ENCODE results near the gene RING1. TPM values are rescaled to one million over a fixed set of nuclear protein-coding genes. Genes with fewer than 3 reads are reported as not detected.
A peak's percentile ranks its signal among the peaks of the same experiment; 100 is the strongest.

Gene RING1
- total and polyA plus RNA-seq, 10 of the 15 experiments (the other 5 are each of a cell fraction or from before 2014, with no cell fraction given): 2.0 to 27.2 (median 15.8) TPM

DNA sequence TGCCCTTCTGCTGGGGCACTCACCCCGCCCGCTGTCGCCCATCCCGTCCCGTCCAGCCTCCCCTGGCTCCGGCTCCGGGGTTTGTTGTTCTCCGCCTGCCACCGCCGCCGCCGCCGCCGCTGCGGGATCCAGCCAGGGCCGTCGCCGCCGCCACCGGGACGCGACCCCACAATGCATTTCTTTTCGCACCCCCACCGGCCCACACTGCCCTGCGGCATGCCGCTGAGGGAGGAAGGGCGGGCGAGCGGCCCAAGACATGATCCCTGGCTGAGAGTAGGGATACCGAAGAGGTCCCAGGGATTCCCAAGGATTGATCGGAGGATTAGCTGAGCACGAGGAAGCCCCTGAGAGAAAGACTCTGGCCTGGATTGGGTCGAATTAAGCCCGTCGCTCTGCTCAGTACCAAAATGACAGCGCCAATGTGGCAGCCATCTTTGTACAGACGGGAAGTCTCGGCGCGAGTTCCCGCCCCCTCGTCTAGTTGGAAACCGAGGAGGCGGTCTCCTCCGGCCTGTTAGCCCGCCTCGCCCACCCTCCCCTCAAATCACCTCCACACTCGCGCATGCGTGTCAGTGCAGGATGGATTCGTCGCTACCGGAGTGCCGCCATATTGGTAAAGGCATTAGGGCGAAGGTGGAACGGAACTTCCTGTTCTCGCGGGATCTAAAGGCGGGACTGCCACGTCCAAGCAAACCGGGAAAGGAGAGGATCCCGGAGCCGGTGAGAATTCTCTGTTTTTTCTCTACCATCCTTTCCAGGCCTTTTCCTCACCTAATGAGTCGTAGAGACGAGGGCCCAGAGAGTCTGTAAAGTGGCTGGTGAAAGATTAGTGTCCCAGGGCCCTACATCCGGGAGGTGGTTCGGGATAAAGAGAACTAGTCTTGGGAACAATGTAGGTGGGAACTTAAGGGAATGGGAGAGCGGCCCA, 7.8 kb upstream of the RING1 start, which contains the start of the genes RXRB and SLC39A7 (continued):
- peak; percentile 26 for TF ChIP-seq MAX (IDR thresholded peaks at IDR 0.05; ENCODE audit: low read depth, low read length)
- no peak for TF ChIP-seq RAD51 (IDR thresholded peaks at IDR 0.05)
- no peak for TF ChIP-seq ZSCAN29 (IDR thresholded peaks at IDR 0.05)
- no peak for TF ChIP-seq ATF2 (IDR thresholded peaks at IDR 0.05; ENCODE audit: low read length)
- TF ChIP-seq LARP7 (IDR thresholded peaks at IDR 0.05): peak; percentile 74; the same call in 1 of the 2 replicates
- TF ChIP-seq IRF5 (IDR thresholded peaks at IDR 0.05; ENCODE audit: borderline replicate concordance): peak; percentile 85
- TF ChIP-seq, protein P1, sequence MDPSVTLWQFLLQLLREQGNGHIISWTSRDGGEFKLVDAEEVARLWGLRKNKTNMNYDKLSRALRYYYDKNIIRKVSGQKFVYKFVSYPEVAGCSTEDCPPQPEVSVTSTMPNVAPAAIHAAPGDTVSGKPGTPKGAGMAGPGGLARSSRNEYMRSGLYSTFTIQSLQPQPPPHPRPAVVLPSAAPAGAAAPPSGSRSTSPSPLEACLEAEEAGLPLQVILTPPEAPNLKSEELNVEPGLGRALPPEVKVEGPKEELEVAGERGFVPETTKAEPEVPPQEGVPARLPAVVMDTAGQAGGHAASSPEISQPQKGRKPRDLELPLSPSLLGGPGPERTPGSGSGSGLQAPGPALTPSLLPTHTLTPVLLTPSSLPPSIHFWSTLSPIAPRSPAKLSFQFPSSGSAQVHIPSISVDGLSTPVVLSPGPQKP (IDR thresholded peaks at IDR 0.05; ENCODE audit: low read depth, low read length): peak; percentile 70; the same call in 1 of the 2 replicates
- no peak for TF ChIP-seq FOXM1 (IDR thresholded peaks at IDR 0.05; ENCODE audit: low read depth, low read length)
- no peak for TF ChIP-seq CBX5 (IDR thresholded peaks at IDR 0.05; ENCODE audit: low read depth)
- peak; percentile 89 for TF ChIP-seq POLR2AphosphoS2 (IDR thresholded peaks at IDR 0.05; ENCODE audit: low read depth, low read length)
- TF ChIP-seq PRDM15 (CRISPR knock-in tag; IDR thresholded peaks at IDR 0.05): no peak
- peak; percentile 25; the same call in 1 of the 2 replicates for TF ChIP-seq MTA2 (IDR thresholded peaks at IDR 0.05; ENCODE audit: low read depth)
- TF ChIP-seq, protein P2, sequence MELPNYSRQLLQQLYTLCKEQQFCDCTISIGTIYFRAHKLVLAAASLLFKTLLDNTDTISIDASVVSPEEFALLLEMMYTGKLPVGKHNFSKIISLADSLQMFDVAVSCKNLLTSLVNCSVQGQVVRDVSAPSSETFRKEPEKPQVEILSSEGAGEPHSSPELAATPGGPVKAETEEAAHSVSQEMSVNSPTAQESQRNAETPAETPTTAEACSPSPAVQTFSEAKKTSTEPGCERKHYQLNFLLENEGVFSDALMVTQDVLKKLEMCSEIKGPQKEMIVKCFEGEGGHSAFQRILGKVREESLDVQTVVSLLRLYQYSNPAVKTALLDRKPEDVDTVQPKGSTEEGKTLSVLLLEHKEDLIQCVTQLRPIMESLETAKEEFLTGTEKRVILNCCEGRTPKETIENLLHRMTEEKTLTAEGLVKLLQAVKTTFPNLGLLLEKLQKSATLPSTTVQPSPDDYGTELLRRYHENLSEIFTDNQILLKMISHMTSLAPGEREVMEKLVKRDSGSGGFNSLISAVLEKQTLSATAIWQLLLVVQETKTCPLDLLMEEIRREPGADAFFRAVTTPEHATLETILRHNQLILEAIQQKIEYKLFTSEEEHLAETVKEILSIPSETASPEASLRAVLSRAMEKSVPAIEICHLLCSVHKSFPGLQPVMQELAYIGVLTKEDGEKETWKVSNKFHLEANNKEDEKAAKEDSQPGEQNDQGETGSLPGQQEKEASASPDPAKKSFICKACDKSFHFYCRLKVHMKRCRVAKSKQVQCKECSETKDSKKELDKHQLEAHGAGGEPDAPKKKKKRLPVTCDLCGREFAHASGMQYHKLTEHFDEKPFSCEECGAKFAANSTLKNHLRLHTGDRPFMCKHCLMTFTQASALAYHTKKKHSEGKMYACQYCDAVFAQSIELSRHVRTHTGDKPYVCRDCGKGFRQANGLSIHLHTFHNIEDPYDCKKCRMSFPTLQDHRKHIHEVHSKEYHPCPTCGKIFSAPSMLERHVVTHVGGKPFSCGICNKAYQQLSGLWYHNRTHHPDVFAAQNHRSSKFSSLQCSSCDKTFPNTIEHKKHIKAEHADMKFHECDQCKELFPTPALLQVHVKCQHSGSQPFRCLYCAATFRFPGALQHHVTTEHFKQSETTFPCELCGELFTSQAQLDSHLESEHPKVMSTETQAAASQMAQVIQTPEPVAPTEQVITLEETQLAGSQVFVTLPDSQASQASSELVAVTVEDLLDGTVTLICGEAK (IDR thresholded peaks at IDR 0.05; ENCODE audit: borderline replicate concordance): peak; percentile 73; the same call in 1 of the 2 replicates
